ENCODE data around the gene MMP23B. TPM values are rescaled to one million over a fixed set of nuclear protein-coding genes. Genes with fewer than 3 reads are reported as not detected.

Gene MMP23B
- total RNA-seq, 2 experiments from 2014 or later, result 0.64 to 0.99 TPM

DNA sequence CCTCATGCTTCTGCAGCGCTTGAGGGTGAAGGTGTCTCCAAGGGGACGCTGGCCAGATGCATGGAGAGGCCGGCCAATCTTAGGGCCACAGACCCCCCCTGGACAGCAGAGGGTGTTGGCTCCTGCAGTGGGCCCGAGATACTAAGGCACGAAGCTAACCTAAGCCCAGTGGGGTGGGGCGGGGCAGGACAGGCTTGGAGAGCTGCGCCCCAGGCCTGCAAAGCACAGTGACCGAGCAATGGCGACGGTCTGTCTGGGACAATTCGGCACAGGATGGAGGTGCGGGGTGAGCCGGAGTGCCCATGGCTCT lies 33.3 kb upstream of the MMP23B start:
- no peaks in the 10 kb centered on the region for H3K36me3 Mint-ChIP-seq (ENCODE audit: low read depth)
- no peak for DNase-seq
- H3K27me3 Mint-ChIP-seq (ENCODE audit: low read depth), result peaks cover 6% of the 10 kb centered on the region
- peaks cover 11% of the 10 kb centered on the region for H3K4me1 Mint-ChIP-seq (ENCODE audit: low read depth)
- no peak overlapping the region for H3K27ac Mint-ChIP-seq
- no peaks in the 10 kb centered on the region for H3K9me3 Mint-ChIP-seq
- intact Hi-C loops (cut with micrococcal nuclease), result no loop called here
- CTCF ChIA-PET, result no interaction called here
- H3K4me3 Mint-ChIP-seq, result peak overlapping the region; percentile 73

DNA sequence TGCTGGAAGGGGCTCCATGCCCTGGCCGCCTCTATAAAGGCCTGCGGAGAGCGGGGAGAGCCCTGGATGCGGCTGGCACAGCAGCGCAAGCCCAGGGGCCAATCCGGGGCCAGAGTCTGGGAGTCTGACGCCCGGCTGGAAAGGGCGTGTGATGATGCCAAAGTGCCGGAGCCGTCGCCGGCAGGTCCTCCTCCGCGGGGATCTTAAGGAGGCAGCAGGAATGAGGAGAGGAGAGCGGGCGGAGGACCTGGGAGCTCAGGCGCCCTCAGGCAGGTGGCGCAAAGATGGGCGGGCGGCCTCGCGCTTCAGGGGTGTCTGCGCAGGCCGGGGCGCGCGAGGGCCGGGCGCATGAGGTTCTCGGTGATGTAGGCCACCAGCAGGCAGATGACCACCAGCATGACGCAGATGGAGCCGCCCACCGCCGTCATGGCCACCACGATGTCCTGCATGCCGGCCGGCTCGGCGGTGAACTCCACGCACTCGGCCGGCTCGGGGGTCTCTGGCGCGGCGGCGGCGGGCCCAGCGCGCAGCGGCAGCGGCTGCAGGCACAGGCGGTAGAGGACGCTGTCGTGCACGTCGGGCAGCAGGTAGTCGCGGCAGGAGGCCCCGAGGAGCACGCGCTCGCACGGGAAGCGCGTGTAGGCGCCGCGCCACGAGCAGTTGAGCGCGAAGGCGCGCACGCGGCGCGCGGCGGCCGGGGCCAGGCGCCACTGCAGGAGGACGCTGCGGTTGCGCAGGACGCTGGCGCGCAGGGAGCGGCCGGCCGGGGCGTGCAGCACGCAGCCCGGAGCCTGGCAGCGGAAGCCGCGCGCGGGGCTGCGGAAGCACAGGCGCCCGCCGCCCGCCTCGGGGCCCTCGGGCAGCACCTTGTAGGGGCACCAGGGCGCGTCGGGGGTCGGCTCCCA lies 32.7 kb upstream of the MMP23B start:
- no peaks in the 10 kb centered on the region for H3K36me3 Mint-ChIP-seq (ENCODE audit: low read depth)
- peaks cover 11% of the 10 kb centered on the region for H3K4me1 Mint-ChIP-seq (ENCODE audit: low read depth)
- peak; percentile 43 for DNase-seq
- H3K4me3 Mint-ChIP-seq, result peak overlapping the region; percentile 73
- no peaks in the 10 kb centered on the region for H3K9me3 Mint-ChIP-seq
- H3K27ac Mint-ChIP-seq, result no peak overlapping the region
- CTCF ChIA-PET, result no interaction called here
- peaks cover 6% of the 10 kb centered on the region for H3K27me3 Mint-ChIP-seq (ENCODE audit: low read depth)
- intact Hi-C loops (cut with micrococcal nuclease), result no loop called here

DNA sequence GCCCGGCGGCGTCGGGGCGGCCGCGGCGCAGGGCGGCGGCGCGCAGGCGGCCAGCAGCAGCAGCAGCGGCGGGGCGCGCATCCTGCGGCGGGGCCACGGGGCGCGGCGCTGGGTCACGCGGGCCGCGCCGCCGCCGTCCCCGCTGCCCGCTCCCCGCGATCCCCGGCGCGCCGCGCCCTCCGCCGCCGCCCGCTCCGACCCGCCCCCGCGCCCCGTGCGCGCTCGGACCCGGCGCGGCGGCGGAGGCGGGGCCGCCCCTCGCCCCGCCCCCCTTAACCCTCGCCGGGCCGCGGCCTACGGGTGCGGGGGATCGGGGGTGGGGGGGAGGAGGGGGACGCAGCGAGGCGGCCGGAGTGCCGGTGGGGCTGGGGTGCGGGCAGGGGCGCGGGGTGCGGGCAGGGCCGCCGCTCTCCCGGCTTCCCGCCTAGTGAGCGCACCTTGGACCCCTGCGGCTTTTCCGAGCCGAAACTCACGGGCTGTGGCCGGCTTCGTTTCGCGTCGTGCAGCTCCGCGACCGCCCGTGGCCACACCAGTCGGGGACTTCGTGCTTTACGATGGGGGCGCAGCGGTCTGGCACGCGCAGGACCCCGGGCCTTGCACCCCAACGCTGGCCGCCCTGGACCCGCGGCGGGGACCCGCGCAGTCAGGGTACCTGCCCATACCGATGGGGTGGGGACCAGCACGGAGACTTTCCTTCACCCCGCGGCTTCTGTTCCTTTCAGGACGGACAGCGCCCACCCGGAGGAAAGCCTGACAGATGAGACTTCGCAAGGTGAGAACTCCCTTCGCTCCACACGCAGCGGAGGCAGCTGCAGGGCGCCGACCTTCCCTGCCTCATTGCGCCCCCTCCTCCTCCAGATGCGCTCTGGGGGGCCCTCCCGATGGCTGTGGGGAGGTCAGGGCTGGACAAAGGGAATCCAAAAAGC lies 31.8 kb upstream of the MMP23B start, which contains the start of gene FNDC10:
TSS of gene FNDC10 (minus strand) at position 201 of the 926 bp plus-strand sequence. CDS start at position 81, 120 bp downstream.
- CTCF ChIA-PET, result no interaction called here
- Mint-ChIP-seq H3K27ac (no peak within 1 kb of the TSS), H3K27me3 (ENCODE audit: low read depth) (peaks cover 6% of the 10 kb centered on the region), H3K4me1 (ENCODE audit: low read depth) (peaks cover 11% of the 10 kb centered on the region), H3K9me3 (no peaks in the 10 kb centered on the region), H3K4me3 (peak within 1 kb of the TSS; percentile 73), H3K36me3 (ENCODE audit: low read depth) (no peaks in the 10 kb centered on the region)
- DNase-seq, result no peak
- intact Hi-C loops (cut with micrococcal nuclease), result no loop called here

DNA sequence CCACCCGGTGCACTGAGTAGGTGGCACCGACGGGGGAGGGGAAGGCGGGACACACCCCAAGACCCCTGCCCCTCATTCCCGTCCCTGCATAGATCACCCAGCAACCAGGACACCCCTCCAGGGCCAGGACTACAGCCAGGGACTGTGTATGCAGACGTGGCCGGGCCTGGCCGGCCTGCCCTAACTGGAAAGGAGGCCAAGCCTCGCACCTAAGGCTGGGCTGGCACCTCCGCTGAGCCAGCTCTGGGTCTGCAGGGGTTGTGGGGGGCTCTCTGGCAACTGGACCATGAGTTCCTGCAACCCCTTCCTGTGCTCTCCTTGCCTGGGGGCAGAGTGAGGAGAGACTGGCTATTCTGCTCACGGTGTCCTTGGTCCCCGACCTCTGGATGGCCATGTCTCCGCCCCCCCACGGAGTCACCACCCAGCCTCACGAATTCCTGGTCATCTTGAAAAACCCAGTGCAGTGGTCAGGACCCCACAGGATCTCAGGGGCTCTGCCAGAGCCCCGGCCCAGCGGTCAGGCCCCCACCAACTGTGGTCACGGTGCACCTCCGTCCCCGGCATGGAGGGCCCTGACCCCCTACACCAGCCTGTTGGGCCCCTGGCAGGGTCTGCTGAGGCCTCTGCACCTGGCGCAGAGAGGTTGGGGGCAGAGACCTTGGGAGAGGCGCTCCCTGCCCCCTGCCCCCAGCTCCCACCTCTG lies 31.0 kb upstream of the MMP23B start:
- H3K27ac Mint-ChIP-seq, result no peak overlapping the region
- DNase-seq, result no peak
- intact Hi-C loops (cut with micrococcal nuclease), result no loop called here
- no peak overlapping the region for H3K4me3 Mint-ChIP-seq
- no peaks in the 10 kb centered on the region for H3K36me3 Mint-ChIP-seq (ENCODE audit: low read depth)
- no peaks in the 10 kb centered on the region for H3K9me3 Mint-ChIP-seq
- peaks cover 6% of the 10 kb centered on the region for H3K27me3 Mint-ChIP-seq (ENCODE audit: low read depth)
- H3K4me1 Mint-ChIP-seq (ENCODE audit: low read depth), result peaks cover 11% of the 10 kb centered on the region
- CTCF ChIA-PET, result no interaction called here

DNA sequence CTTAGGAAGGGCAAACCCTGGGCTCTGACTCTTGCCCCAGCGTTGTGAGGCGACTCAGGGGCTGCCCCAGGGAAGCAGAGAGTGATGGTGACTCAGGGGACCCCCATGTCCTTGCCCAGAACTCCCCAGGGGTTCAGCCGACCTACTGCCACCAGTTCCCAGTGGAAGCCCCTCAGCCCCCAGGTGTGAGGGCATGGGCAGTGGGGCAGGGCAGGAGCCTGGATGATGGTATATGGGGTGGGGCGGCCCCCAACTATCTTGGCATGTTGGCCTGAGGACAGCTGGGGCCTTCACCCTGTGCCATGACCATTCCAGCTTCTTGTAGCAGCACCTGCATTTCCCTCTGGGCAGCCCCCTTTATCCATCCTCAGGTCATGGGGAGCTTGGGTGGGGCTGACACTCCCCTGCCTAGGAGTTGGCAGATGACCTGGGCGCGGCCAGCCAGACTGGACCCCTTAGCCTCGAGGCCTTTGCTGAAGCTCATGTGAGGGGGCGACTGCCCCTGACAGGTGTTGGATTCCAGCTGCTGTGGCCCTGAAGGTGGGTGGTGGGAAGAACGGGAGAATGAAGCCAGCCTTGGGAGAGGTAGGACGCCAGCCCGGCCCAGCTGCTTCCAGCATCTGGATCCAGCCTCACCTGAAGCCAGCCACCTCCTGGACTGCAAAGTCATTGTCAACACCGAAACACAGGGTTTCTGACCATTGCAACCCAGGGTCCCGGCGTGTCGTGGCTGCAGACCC lies 30.2 kb upstream of the MMP23B start:
- CTCF ChIA-PET, result no interaction called here
- peaks cover 13% of the 10 kb centered on the region for H3K4me1 Mint-ChIP-seq (ENCODE audit: low read depth)
- no peaks in the 10 kb centered on the region for H3K9me3 Mint-ChIP-seq
- H3K36me3 Mint-ChIP-seq (ENCODE audit: low read depth), result no peaks in the 10 kb centered on the region
- H3K4me3 Mint-ChIP-seq, result no peak overlapping the region
- H3K27ac Mint-ChIP-seq, result no peak overlapping the region
- DNase-seq, result no peak
- H3K27me3 Mint-ChIP-seq (ENCODE audit: low read depth), result peaks cover 6% of the 10 kb centered on the region
- intact Hi-C loops (cut with micrococcal nuclease), result no loop called here

DNA sequence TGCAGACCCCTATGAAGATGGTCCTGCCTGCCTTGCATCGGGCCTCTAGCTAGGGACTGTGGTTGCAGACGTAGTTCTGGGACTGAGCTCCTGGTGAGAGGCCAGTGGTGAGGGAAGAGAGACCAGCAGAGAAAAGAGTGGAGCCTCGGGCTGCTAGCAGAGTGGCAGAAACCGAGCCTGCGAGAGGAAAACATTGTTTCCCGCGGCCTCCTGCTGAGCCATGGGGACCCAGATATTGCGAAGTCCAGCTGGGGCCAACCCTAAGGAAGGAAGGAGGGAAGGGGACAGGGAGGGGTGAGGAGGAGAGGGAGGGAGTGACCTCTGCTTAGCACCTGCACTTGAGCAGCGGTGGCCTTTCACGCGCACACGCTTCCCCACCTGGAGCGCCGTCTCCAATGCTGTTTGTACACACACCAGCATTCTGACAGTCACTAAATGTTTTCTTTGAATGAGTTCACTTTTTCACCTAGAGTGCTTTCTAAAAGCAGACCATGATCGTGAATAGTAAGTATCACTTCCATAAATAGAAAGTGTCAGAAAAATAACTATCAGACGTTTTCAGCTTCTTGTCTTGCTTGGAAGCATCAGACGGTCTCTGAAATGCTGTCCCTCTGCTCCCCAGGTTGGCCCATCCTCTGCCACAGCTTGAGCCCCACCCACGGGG lies 29.5 kb upstream of the MMP23B start:
- intact Hi-C loops (cut with micrococcal nuclease), result no loop called here
- CTCF ChIA-PET, result no interaction called here
- no peak for DNase-seq
- Mint-ChIP-seq H3K36me3 (ENCODE audit: low read depth) (no peaks in the 10 kb centered on the region), H3K27me3 (ENCODE audit: low read depth) (peaks cover 6% of the 10 kb centered on the region), H3K27ac (no peak overlapping the region), H3K9me3 (no peaks in the 10 kb centered on the region), H3K4me3 (no peak overlapping the region), H3K4me1 (ENCODE audit: low read depth) (peaks cover 20% of the 10 kb centered on the region)

DNA sequence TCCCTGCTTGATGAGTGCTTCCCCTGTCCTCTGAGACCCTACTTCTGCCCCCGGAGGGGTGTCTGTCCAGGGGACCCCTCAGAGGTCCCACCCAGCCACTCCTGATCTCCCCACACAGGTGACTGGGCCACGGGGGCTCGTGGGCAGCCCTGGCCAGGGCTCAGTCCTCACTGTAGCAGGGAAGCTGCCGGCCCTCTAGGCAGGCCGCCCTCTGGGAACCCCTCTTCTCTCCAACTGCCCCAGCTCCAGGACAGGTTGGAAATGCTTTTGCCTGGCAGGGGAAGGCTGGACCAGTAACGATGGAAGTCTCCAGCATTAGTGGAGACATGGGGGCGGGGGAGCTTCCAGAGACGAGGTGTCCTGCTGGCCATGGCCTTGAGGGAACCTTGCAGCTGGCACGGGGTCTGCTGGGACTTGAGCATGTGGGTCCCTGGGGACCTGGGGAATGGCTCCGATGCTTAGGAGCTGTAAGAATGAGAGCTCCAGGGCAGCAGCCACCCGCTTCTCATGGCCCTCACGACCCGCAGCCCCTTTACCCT lies 28.9 kb upstream of the MMP23B start:
- CTCF ChIA-PET, result interaction anchor here (0.7 kb wide), 1 partner anchor 11 kb away, joined by 3 read pairs; no protein-coding TSS in a partner anchor
- no peak overlapping the region for H3K4me3 Mint-ChIP-seq

DNA sequence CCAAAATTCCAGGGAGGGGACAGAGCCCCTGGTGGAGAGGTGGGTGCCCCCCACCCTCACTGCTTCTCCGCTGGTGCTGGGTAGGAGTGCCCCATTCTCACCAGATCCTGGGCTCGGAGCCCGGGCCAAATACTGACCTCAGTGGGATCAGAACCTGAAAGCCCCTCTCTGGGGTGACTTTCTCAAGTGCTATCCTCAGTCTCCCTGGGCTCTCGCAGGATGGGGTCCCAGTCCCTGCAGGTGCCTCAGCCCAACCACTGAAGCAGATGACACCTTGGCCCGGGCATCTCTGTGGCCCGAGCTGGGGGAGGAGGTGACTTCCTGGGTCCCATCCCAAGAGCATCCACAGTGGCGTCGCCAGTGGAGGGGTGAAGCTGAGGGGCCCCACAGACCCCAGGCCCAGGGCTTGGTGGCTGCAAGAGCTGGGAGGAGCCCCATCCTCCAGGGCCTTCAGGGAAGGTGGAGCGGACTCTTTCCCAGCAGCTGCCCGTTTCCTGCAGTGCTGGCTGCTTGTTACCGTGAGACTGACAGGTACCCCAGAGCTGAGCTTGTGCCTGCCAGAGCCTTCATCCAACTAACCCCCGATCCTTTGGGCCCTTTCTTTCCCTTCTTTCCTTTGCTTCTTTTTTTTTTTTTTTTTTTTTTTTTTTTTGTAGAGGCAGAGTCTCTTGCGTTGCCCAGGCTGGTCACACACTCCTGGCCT lies 28.2 kb upstream of the MMP23B start:
- H3K27ac Mint-ChIP-seq, result no peak overlapping the region
- no peaks in the 10 kb centered on the region for H3K36me3 Mint-ChIP-seq (ENCODE audit: low read depth)
- intact Hi-C loops (cut with micrococcal nuclease), result no loop called here
- H3K27me3 Mint-ChIP-seq (ENCODE audit: low read depth), result peaks cover 3% of the 10 kb centered on the region
- no peak overlapping the region for H3K4me3 Mint-ChIP-seq
- peaks cover 19% of the 10 kb centered on the region for H3K4me1 Mint-ChIP-seq (ENCODE audit: low read depth)
- CTCF ChIA-PET, result interaction anchor here (0.7 kb wide), 1 partner anchor 10 kb away, joined by 3 read pairs; no protein-coding TSS in a partner anchor
- DNase-seq, result no peak
- H3K9me3 Mint-ChIP-seq, result no peaks in the 10 kb centered on the region

More for the DNA sequence above, 28.9 kb upstream of the MMP23B start:
- no peaks in the 10 kb centered on the region for H3K9me3 Mint-ChIP-seq
- intact Hi-C loops (cut with micrococcal nuclease), result no loop called here
- H3K36me3 Mint-ChIP-seq (ENCODE audit: low read depth), result no peaks in the 10 kb centered on the region
- H3K4me1 Mint-ChIP-seq (ENCODE audit: low read depth), result peaks cover 22% of the 10 kb centered on the region
- peaks cover 6% of the 10 kb centered on the region for H3K27me3 Mint-ChIP-seq (ENCODE audit: low read depth)
- no peak overlapping the region for H3K27ac Mint-ChIP-seq
- DNase-seq, result no peak

DNA sequence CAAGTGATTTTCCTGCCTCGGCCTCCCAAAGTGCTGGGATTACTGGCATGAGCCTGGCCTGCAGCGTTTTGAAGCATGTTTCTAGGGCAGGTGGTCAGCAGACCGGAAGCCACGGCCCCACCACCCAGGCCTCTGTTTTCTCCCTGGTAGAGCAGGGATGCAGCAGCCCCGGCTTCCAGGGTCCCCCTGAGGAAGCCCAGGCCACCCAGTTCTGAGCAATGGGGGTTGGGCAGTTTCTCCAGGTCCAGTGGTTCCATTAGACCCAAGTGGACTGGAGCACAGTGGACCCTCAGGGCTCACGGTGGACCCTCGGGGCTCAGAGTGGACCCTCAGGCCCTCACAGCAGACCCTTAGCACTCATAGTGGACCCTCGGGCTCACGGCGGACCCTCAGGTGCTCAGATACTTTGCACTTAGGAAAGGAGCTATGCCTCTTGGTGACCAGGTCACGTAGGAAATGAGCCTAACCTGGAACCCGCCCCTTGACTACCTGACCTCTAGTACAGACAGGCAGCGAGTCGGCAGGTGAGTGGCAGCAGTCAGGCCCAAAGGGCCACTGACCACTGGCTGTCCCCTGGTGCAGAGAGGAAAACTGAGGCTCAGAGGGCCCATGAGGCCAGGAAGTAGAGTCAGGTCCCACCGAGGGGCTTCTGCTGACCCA lies 27.5 kb upstream of the MMP23B start:
- intact Hi-C loops (cut with micrococcal nuclease), result no loop called here
- Mint-ChIP-seq H3K4me1 (ENCODE audit: low read depth) (peaks cover 15% of the 10 kb centered on the region), H3K4me3 (no peak overlapping the region), H3K27me3 (ENCODE audit: low read depth) (no peaks in the 10 kb centered on the region), H3K36me3 (ENCODE audit: low read depth) (no peaks in the 10 kb centered on the region), H3K9me3 (no peaks in the 10 kb centered on the region), H3K27ac (no peak overlapping the region)
- CTCF ChIA-PET, result no interaction called here
- no peak for DNase-seq

DNA sequence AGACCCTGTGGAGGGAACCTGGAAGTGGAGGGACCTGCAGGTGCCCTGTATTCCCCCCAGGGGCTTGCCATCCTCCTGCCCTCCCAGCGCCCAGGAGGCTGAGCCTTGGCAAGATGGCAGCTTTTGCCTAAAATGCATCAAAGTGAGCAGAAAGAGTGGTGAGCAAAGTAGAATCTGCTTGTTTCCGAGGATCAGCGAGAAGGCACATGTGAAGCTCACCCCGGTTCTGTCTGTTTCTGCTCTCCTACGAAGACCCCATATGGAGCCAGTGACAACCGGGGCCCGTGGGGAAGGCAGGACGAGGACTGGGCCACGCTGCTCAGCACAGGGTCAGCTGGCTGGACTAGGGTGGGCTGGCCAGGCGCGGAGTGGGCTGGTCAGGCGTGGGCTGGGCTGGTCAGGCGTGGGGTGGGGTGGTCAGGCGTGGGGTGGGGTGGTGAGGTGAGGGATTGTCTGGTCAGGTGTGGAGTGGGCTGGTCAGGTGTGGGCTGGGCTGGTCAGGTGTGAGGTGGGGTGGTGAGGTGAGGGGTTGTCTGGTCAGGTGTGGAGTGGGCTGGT lies 26.9 kb upstream of the MMP23B start:
- Mint-ChIP-seq H3K27ac (peak overlapping the region; percentile 53), H3K4me1 (ENCODE audit: low read depth) (peaks cover 15% of the 10 kb centered on the region)

More for the DNA sequence above, 26.9 kb upstream of the MMP23B start:
- Mint-ChIP-seq H3K36me3 (ENCODE audit: low read depth) (no peaks in the 10 kb centered on the region), H3K4me3 (no peak overlapping the region), H3K27me3 (ENCODE audit: low read depth) (no peaks in the 10 kb centered on the region), H3K9me3 (no peaks in the 10 kb centered on the region)
- no peak for DNase-seq
- CTCF ChIA-PET, result no interaction called here
- intact Hi-C loops (cut with micrococcal nuclease), result no loop called here
